Hematopoietic multipotent progenitor cell (in vitro differentiated cells): ENCODE results near the gene TTBK2. TPM values are rescaled to one million over a fixed set of nuclear protein-coding genes. Genes with fewer than 3 reads are reported as not detected.
"Not testable (repeated sequence)": the region's sequence is repeated elsewhere in the genome, so short reads cannot be mapped to it uniquely, and the experiment has no call there.

Experiments used
- DNase-seq, 3 donors: peaks; one replicate each; pipeline ENCODE4 v3.0.0-alpha.2; 2011 to 2015; ENCODE audit warnings: low read depth in 2 of 3, low spot score in 2 of 3
- total RNA-seq: library from RNA; depleted of rRNA; stranded (reverse); fragments of >200 nt; gene quantifications from one replicate; pipeline ENCODE4 v1.2.3, GENCODE V29; 2012

Gene TTBK2
- total RNA-seq = 9.7 TPM

DNA sequence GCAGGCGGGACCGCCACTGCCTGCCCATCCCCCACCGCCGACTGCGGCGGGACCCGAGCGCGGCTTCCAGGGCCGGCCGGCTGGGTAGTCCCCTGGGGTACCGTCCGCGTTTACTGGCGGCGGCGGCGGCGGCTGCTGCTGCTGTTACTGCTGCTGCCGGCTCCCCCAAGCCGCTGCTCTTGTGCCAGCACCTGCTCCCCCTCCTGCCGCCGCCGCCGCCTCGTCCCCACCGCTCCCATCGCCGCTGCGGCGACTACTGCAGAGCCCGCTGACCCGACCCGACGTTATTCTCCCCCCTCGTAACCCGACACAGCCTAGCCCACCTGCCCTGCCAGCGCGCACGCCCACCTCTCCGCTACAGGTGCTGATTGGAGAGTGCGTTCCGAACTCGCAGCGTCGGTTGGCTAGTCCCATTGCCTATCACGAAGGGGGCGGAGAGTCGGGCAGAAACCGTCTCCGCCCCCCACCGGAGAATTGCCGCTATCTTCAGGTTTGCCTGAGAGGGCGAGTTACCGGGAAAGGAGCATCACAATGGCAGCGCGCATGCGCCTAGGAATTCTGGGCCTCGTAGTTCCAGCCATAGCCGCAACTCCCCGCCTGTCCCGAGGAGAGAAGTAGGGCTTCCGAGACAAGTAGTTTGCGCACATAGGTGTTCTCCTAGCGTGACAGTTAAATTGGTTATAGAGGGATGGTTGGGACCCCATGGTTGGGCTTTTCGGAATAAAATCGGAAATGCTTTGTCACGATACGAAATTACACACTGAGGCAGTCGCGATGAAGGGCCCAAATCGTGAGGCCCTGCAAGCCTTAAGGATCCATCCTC lies at the start of gene TTBK2:
TTBK2 (minus strand) TSS at position 260 of the 823 bp plus-strand sequence. CDS start 42,161 bp downstream, outside the sequence.
- peak; percentile 93 to 99 (median 99) for DNase-seq

DNA sequence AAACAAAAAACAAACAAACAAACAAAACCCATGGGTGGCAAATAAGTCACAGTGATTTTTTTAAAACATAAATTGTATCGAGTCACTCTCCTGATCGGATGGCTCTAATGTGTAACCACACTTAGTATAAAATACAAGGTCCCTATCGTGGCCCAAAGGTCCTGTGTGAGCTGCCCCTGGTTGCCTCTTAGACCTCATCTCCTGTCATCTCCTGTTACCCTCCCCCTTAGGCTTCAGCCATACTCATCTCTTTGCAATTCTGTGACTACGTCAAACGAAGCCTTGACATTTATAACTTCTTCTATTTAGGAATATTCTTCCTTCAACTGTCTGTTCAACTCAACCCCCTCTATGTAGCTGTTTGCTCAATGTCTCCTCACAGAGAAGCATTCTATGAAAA lies 43.9 kb upstream of the TTBK2 start:
- DNase-seq = no peak

DNA sequence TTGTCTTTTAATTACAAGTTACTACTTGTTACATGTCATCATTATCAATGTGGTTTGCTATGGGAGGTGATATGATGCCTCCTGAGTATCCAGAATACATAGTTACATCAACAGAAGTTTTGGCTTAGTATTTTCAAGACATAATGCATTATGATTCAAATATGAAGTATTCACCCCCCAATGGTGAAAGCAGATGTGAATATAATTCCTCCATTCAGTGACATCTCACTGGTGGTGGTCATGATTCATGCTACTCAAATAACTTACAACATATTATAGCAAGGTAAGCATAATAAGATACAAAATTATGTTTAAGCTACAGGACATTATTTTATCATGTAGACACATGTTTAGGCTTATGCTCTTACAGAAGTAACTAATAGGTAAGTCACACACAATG lies 34.9 kb upstream of the TTBK2 start:
- DNase-seq = no peak

DNA sequence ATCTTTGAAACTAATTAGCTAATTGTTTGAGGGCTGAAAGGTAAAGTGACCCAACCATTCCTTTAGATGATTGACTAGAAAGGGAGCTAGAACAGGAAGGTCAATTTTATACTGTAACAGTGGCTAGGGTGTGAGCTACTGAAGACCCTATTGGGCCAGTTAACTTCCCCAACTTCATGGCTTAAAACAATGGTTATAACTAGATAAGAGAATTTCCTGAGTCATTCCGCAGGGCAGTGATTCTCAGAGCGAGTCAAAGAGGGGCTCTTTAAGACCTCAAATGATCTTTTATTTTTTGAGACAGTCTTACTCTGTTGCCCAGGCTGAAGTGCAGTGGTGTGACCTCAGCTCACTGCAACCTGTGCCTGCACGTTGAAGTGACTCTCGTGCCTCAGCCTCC lies 33.7 kb upstream of the TTBK2 start:
- peak in 1 of 3 donors; percentile 1 for DNase-seq

DNA sequence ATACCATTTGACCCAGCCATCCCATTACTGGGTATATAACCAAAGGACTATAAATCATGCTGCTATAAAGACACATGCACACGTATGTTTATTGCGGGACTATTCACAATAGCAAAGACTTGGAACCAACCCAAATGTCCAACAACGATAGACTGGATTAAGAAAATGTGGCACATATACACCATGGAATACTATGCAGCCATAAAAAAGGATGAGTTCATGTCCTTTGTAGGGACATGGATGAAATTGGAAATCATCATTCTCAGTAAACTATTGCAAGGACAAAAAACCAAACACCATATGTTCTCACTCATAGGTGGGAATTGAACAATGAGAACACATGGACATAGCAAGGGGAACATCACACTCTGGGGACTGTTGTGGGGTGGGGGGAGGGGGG lies 28.3 kb upstream of the TTBK2 start:
- DNase-seq = not testable (repeated sequence)

DNA sequence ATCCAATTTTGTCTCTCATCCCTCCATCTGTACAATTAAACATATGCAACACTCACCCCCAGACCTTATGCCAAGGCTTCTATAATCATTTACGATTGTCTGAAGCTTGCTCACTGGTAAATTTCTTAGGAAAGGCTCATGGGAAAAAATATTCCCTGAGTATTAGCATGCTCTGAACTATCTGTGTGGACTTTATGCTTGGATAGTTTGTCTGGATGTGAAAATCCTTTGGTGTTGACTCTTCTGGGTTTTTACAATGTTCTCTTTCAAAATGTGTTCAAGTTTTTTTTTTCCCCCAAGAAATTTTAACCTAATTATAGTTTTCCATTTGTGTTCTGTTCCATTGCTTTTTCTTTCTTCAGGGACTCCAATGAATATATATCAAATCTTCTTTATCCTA lies 19.9 kb upstream of the TTBK2 start:
- no peak for DNase-seq

DNA sequence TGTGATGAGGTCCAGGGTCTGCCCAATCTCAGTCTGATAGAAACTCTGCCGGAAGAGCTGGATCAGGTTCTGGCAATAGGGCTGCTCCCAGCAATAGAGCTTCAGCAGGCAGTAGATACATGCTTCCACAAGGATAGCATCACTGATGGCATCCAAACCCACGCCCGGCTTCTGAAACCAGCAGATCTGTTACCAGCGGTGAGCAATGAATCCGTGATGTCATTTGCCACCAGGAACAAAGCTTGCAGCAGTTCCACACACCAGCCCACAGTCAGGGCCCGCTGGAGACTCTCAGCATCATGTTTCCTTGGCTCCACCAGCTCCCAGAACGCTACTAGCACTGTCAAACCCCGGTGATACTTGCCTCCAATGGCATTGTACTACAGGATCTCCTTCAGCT lies 19.3 kb upstream of the TTBK2 start:
- DNase-seq = no peak

DNA sequence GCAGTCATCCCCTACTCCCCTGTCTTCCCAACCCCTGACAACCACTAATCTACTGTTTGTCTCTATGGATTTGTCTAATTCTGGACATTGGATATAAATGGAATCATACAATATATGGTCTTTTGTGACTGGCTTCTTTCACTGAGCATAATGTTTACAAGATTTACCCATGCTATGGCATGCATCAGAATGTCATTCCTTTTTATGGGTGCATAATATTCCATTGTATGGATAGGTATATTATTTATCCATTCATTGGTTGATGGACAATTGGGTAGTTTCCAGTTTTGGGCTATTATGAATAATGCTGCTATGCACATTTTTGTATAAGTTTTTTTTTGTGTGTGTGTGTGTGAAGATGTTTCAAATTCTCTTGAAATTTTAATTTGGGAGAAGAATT lies 16.6 kb upstream of the TTBK2 start:
- DNase-seq = no peak

DNA sequence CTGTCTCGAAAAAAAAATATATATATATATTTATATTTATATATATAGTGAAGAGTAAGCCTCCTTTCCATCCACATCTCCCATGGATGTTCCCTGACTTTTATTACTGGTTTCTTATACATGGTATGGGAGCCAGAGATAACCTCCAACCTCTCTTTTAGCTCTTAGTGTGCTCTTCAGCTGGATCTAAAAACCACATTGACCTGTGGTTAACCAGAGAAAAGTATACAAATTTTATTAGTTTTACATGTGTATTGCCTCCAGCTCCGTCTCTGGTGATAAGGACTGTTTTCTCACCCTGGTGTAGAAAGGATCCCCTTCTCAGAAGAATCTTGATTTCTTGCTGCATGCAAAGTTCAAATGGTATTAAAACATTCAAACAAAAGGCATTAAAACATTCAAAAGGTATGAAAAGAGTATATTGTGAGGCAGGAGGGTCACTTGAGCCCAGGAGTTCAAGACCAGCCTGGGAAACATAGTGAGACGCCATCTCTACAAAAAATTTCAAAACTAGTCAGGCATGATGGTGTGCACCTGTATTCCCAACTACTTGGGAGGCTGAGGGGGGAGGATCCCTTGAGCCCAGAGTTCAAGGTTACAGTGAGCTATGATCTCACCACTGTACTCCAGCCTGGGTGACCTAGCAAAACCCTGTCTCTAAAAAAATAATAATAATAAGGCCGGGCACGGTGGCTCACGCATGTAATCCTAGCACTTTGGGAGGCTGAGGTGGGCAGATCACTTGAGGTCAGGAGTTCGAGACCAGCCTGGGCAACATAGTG lies 13.5 kb upstream of the TTBK2 start:
- DNase-seq = no peak

DNA sequence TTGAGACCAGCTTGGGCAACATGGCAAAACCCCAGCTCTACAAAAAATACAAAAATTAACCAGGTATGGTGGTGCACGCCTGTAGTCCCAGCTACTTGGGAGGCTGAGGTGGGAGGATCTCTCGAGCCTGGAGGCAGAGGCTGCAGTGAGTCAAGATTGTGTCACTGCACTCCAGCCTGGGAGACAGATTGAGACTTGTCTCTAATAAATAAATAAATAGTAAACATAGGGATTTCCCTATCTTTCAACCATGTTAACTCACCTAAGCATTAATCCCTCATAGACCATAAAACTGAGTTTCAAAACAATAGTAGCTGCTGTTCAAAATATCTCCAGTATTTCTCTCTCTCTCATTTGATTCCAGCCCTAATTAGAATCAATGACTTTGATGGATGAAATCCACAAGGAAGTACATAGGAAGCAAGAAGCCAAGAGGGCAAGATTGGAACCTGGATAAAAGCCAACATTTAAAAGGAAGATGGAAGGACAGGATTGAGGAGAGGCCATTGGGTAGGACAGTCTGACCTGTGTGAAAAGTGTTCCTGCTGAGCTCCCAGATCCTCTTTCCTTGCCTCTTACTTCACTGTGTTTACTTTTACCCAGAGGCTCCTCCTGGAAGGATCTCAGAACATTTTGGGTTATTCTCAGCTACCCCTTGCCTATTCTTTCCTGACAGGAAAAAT lies 12.4 kb upstream of the TTBK2 start:
- DNase-seq = no peak

DNA sequence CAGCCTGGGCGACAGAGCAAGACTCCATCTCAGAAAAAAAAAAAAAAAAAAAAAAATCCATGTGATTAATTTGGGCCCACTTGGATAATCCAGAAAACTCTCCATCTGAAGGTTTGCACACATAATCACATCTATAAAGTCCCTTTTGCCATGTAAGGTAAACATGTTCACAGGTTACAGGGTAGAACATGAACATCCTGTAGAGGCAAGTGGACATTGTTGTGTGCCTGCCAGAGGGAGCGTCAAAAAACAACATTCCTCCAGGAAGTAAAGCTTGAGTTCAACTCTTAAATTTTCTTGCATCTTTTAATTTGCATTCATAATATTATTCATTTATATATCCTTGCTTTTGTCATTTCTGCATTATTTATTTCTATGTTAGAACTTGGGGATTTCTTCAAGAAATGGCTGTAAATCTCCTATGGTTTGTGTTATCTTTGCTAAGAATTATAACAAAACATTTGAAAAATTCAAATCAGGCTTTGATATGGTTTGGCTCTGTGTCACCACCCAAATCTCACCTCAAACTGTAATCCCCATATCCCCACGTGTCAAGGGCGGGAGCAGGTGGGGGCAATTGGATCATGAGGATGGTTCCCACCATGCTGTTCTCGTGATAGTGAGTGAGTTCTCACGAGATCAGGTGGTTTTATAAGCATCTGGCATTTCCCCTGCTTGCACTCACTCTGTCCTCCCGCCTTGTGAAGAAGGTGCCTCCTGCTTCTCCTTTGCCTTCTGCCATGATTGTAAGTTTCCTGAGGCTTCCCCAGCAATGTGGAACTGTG lies 11.3 kb upstream of the TTBK2 start:
- DNase-seq = no peak

DNA sequence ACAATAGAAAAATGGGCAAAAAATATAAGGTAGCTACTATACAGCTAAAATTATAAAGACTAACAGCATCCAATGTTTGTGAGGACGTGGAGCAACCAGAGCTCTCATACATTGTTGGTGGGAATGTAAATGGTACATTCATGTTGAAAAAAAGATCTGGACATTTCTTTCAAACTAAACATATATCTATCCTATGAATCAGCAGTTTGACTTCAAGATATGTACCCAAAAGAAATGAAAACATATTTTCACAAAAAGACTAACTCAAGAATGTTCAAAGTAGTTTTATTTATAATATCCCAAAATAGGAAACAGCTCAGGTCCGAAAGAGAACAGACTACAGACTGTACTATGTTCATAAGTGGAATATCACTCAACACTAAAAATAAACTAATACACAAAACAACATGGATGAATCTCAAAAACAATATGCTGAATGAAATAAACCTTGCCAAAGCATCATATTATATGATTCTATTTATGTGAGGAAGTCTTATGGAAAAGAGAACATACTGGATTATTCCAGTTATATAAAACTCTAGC lies 8.8 kb upstream of the TTBK2 start:
- no peak for DNase-seq

DNA sequence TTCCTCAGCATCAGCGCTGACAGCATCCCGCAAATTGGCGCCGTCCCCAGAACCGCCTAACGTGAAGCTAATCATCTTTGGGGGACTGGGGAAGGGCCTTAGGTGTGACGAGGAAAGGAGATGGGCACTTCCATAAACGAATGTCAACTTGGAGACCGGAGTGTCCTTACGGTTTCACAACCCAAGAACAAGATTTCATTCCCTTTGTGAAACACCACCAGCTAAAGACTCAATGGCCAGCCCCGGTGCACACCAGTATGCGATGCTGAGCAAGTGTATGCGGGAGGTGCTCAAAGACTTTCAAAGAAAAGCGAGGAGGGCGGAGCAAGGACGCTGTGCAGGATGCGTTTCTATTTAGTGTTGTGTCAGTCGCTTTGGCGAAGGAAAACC lies 759 bp upstream of the TTBK2 start:
- peak in 1 of 3 donors; percentile 42 for DNase-seq

DNA sequence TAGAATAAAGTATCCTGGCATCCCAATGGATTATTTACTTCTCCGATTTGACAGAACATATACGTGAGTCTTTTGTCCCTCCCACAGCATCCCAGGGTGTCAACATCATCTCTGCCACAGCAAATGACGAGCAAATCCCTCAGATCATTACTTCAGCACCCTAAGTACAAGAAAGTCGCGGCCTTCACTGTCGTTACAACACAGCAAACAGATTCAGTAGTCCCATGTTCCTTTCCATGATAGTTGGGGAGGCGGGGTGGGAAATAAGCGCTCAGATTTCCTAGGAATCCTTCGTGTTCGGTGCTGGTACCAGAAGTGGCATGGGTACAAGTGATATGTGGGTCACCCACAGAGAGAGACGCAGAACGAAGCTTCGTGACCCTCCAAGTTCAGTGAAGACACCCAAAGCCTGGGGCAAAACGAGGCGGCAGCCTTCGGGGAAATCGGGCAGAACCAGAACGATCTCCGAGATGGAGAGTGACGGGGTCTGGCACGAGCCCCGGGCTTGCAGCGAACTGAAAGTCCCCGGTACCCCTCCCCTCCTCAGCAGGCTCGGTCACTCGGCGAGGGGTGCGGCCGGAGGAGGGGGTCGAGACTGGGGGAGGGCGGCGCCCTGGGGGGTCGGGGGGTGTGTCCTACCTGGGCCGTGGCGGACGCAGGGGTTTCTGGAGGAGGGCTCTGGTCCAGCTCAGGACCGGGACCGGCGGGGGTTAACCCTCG lies 619 bp downstream of the TTBK2 start:
- DNase-seq = peak; percentile 5 to 62 (median 42)

DNA sequence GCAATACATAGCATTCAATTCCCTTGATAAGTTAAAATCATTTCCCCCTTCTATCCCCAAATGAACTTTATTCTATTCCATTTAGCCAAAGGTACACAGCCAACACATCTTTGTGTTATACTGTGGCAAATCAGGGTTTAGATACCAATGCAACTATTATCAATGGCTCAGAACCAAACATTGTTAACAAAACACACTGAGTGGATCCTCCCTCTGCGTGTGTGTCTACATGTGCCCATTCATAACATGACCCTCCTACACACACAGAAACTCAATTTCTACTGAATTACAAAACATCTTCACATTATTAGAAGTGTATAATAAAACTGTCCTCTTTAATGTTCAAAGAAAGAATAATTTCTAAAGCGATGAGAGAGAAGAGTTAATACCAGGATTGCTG lies 1.3 kb downstream of the TTBK2 start:
- DNase-seq = no peak

DNA sequence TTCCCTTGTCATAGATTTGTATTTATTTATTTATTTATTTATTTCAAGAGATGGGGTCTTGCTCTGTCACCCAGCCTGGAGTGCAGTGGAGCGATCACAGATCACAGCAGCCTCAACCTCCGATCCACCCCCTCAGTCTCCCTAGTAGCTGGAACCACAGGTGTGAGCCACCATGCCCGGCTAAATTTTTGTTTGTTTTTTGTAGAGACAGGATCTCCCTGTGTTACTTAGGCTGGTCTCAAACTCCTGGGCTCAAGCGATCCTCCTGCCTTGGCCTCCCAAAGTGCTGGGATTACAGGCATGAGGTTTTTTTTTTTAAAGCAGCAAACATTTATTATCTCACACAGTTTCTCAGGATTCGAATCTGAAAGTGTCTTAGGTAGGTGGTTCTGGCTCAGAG lies 2.5 kb downstream of the TTBK2 start:
- no peak for DNase-seq

DNA sequence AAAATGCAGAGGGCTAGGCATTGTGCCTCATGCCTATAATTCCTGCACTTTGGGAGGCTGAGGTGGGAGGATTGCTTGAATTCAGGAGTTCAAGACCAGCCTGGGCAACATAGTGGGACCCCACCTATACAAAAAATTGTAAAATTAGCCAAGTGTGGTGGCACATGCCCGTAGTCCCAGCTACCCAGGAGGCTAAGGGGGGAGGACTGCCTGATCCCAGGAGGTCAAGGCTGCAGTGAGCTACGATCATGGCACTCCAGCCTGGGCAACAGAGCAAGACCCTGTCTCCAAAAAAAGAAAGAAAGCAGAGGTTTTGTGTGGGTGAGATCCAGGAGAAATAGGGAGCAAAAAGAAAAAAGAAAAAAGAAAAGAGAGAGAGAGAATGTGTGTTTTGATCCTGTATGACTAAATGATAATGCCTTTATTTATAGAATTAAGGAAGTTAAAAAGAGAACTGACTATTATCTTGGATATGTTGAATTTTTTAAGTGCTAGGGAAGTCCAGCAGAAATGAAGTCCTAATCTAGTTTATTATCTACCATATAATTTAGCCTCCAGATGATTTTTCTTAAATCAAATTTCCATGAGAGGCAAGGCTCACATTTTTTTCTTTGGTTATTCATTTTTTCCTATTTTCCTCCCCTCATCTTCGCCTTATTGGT lies 4.8 kb downstream of the TTBK2 start:
- no peak for DNase-seq

DNA sequence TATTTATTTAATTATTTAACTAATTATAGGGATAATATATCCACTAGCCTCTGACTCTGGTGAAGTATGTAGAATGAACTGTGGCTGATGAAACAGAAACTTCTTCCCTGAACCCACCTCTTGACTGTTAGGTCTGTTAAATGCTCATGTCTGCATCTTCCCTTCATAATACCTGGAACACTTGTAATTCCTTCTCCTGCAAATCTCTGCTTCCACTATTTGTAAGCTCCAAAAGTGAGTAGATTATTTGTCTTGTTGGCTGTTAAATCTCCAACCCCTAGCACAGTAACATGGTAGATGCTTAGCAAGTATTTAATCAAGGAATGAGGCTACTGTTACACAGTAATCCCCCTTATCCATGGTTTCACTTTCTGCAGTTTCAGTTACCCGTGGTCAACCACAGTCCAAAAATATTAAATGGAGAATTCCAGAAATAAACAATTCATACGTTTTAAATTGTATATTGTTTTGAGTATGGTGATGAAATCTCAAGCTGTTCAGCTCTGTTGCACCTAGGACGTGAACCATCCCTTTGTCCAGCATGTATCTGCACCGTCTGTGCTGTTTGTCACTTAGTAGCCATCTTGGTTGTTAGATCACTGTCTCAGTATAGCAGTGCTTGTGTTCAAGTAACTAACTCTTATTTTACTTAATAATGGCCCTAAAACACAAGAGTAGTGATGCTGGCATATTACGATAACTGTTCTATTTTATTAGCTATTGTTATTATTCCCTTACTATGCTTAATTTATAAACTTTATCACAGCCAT lies 5.7 kb downstream of the TTBK2 start:
- peak in 2 of 3 donors; percentile 14 to 22 for DNase-seq
